GM23338 (cell line): Measurements from ENCODE around the gene LMAN1L. TPM values are rescaled to one million over a fixed set of nuclear protein-coding genes. Genes with fewer than 3 reads are reported as not detected.

Source experiments
- ATAC-seq: fragments of 200-7000 bp; cut with Tn5 transposase; 3 replicates; pipeline ENCODE4 v1.9.1; 2020
- DNase-seq: peaks from one replicate; pipeline ENCODE4 v3.0.0-alpha.2; 2015; ENCODE audit warnings: low spot score
- H2AFZ ChIP-seq: fragments of 200-600 bp; sonication (generic); 2 replicates; pipeline ENCODE4 v1.8.0; 2016; ENCODE audit warnings: antibody characterized with exemption, mild to moderate bottlenecking, moderate library complexity
- H3F3A ChIP-seq: fragments of 200-600 bp; sonication (generic); replicated peaks from 2 replicates; pipeline ENCODE4 v1.8.0; 2017; ENCODE audit warnings: antibody characterized with exemption, mixed run types, low read depth
- H3K27ac ChIP-seq: fragments of 200-600 bp; sonication (generic); 2 replicates; pipeline ENCODE4 v1.6.1; 2016; ENCODE audit warnings: low read depth
- H3K27me3 ChIP-seq: fragments of 200-600 bp; sonication (generic); 2 replicates; pipeline ENCODE4 v1.8.0; 2016; ENCODE audit warnings: mild to moderate bottlenecking, mixed run types, moderate library complexity; ENCODE audit not compliant: insufficient read depth
- H3K36me3 ChIP-seq: fragments of 200-600 bp; sonication (generic); 2 replicates; pipeline ENCODE4 v1.8.0; 2016; ENCODE audit warnings: mild to moderate bottlenecking; ENCODE audit not compliant: insufficient read depth
- H3K4me1 ChIP-seq: fragments of 200-600 bp; sonication (generic); 2 replicates; pipeline ENCODE4 v1.8.0; 2016; ENCODE audit warnings: mild to moderate bottlenecking, moderate library complexity; ENCODE audit not compliant: insufficient read depth
- H3K4me2 ChIP-seq: fragments of 200-600 bp; sonication (generic); 2 replicates; pipeline ENCODE4 v1.7.1; 2017; ENCODE audit warnings: mixed run types
- H3K4me3 ChIP-seq: fragments of 200-600 bp; sonication (generic); 2 replicates; pipeline ENCODE4 v1.6.1; 2016; ENCODE audit warnings: mixed run types
- H3K79me2 ChIP-seq: fragments of 200-600 bp; sonication (generic); replicated peaks from 2 replicates; pipeline ENCODE4 v1.8.0; 2017; ENCODE audit warnings: mild to moderate bottlenecking; ENCODE audit not compliant: insufficient read depth
- H3K9me2 ChIP-seq: fragments of 200-600 bp; sonication (generic); 2 replicates; pipeline ENCODE4 v1.8.0; 2017; ENCODE audit not compliant: insufficient read depth
- H4K20me1 ChIP-seq: fragments of 200-600 bp; sonication (generic); replicated peaks from 2 replicates; pipeline ENCODE4 v1.8.0; 2017; ENCODE audit warnings: mild to moderate bottlenecking; ENCODE audit not compliant: insufficient read depth
- H3K27ac Mint-ChIP-seq: 2 replicates; pipeline ENCODE4 v1.8.0; 2020; ENCODE audit warnings: inconsistent platforms, mild to moderate bottlenecking, moderate library complexity, mixed read lengths
- H3K27me3 Mint-ChIP-seq: 3 replicates; pipeline ENCODE4 v1.8.0; 2022; ENCODE audit warnings: low read depth, mild to moderate bottlenecking, moderate library complexity, mixed read lengths, inconsistent platforms; ENCODE audit not compliant: insufficient read depth, poor library complexity
- H3K36me3 Mint-ChIP-seq: 3 replicates; pipeline ENCODE4 v1.8.0; 2021; ENCODE audit warnings: low read depth, mild to moderate bottlenecking, inconsistent platforms, moderate library complexity, mixed read lengths
- H3K4me1 Mint-ChIP-seq: 3 replicates; pipeline ENCODE4 v1.8.0; 2020; ENCODE audit warnings: mild to moderate bottlenecking, inconsistent platforms, mixed read lengths
- H3K4me3 Mint-ChIP-seq: 3 replicates; pipeline ENCODE4 v1.8.0; 2021; ENCODE audit warnings: moderate library complexity, mild to moderate bottlenecking, inconsistent platforms, mixed read lengths
- H3K9me3 Mint-ChIP-seq: 3 replicates; pipeline ENCODE4 v1.8.0; 2020; ENCODE audit warnings: moderate library complexity, mild to moderate bottlenecking, inconsistent platforms, mixed read lengths
- CREB1 ChIP-seq: fragments of 250-450 bp; sonication (Bioruptor Pico); IDR thresholded peaks from 2 replicates; pipeline ENCODE4 v1.5.0; 2020; ENCODE audit warnings: low read depth, mild to moderate bottlenecking, moderate library complexity
- CTCF ChIP-seq, 2 experiments: fragments of 200-600 bp in 1 of 2; sonication (generic) in 1 of 2; conservative IDR thresholded peaks; 2 replicates each; pipeline versions ENCODE4 v1.5.1 to v1.6.1; 2016 to 2017; ENCODE audit warnings: antibody characterized with exemption in 2 of 2, low read depth in 2 of 2, mild to moderate bottlenecking in 2 of 2, moderate library complexity in 1 of 2
- ETS1 ChIP-seq: IDR thresholded peaks from 2 replicates; pipeline ENCODE4 v1.6.1; 2016; ENCODE audit warnings: antibody characterized with exemption
- JUNB ChIP-seq: IDR thresholded peaks from one replicate; pipeline ENCODE4 v1.6.1; 2016; ENCODE audit warnings: antibody characterized with exemption; ENCODE audit not compliant: unreplicated experiment
- REST ChIP-seq: IDR thresholded peaks from one replicate; pipeline ENCODE4 v1.6.1; 2018; ENCODE audit warnings: antibody characterized with exemption; ENCODE audit not compliant: unreplicated experiment
- ZNF462 ChIP-seq: fragments of 250-450 bp; sonication (Bioruptor Pico); IDR thresholded peaks from 2 replicates; pipeline ENCODE4 v1.5.0; 2020; ENCODE audit warnings: mild to moderate bottlenecking, moderate library complexity
- polyA plus RNA-seq: library from polyadenylated mRNA; unstranded; fragments of >200 nt; fragmentation: Nextera tagmentation; extraction: Ambion mirVana; gene quantifications from 2 replicates; pipeline ENCODE4 v1.2.1, GENCODE V29; 2016
- total RNA-seq: library from RNA; depleted of rRNA; stranded (reverse); fragments of >200 nt; shearing (Covaris generic); gene quantifications from 2 replicates; pipeline ENCODE4 v1.2.3, GENCODE V29; 2014

Gene LMAN1L
- total and polyA plus RNA-seq, 2 experiments from 2014 or later = not detected

GRCh38 chr15:74825866-74826265 lies 13.2 kb downstream of the LMAN1L start (continued):
- no peak for TF ChIP-seq ETS1
- no peak for TF ChIP-seq JUNB
- no peak for TF ChIP-seq CREB1 (CRISPR knock-in tag)
- TF ChIP-seq CTCF (conservative IDR thresholded peaks at IDR 0.05; ENCODE audit: low read depth in 2 of 2) = no peak

GRCh38 chr15:74826364-74826819 lies 13.8 kb downstream of the LMAN1L start, which contains the start of gene CPLX3:
TSS of gene CPLX3 (plus strand) at chr15:74826627. CDS start at chr15:74826704, 77 bp downstream.
- H3K4me1 ChIP-seq = peaks cover 7% of the 10 kb centered on the region; the same call in 1 of the 2 replicates
- peaks cover 35% of the 10 kb centered on the region for H3K27me3 ChIP-seq
- peaks cover 5% of the 10 kb centered on the region; the same call in 1 of the 2 replicates for H3F3A ChIP-seq
- no peak for TF ChIP-seq ZNF462 (CRISPR knock-in tag)
- peak; percentile 80 for TF ChIP-seq REST
- Mint-ChIP-seq H3K36me3 (no peaks in the 10 kb centered on the region), H3K27me3 (peaks cover 35% of the 10 kb centered on the region), H3K4me3 (peak within 1 kb of the TSS; percentile 59), H3K27ac (no peak within 1 kb of the TSS), H3K4me1 (peaks cover 14% of the 10 kb centered on the region), H3K9me3 (no peaks in the 10 kb centered on the region)
- no peaks in the 10 kb centered on the region for H3K9me2 ChIP-seq
- peak; percentile 69 for DNase-seq
- no peaks in the 10 kb centered on the region for H4K20me1 ChIP-seq
- peak within 1 kb of the TSS; percentile 71 for H3K4me2 ChIP-seq
- H2AFZ ChIP-seq = peak within 1 kb of the TSS; percentile 59; the same call in 1 of the 2 replicates
- H3K27ac ChIP-seq = no peak within 1 kb of the TSS
- no peaks in the 10 kb centered on the region for H3K79me2 ChIP-seq
- H3K4me3 ChIP-seq = peak within 1 kb of the TSS; percentile 47
- no peaks in the 10 kb centered on the region for H3K36me3 ChIP-seq
- ATAC-seq = peak; percentile 67
